Measurements from ENCODE around the gene LMNTD2. TPM values are rescaled to one million over a fixed set of nuclear protein-coding genes. Genes with fewer than 3 reads are reported as not detected.

The LMNTD2 gene
- total RNA-seq, 4 donors from 2014 or later, result 1.3 to 5.9 (median 3.2) TPM

- Histone ChIP-seq H3K27me3 (peaks cover 0 to 22% of the 10 kb centered on the region in 2 donors), H3K27ac (no peak overlapping the region), H3K9me3 (no peaks in the 10 kb centered on the region), H3K4me1 (peaks cover 0 to 33% (median 11%) of the 10 kb centered on the region in 4 donors), H3K4me3 (no peak overlapping the region), H3K36me3 (no peaks in the 10 kb centered on the region)
- WGBS, 2 donors, result 90 to 91% methylated on average over 7 to 8 of the region's 18 CpGs
- no peak for TF ChIP-seq EP300 (IDR thresholded peaks at IDR 0.05)
- TF ChIP-seq CTCF (IDR thresholded peaks at IDR 0.05), result no peak
- TF ChIP-seq POLR2A (IDR thresholded peaks at IDR 0.05), result no peak
- DNase-seq (ENCODE audit: low spot score in 2 of 2), result no peak
These were observed 2.7 kb upstream of the LMNTD2 start for GRCh38 chr11:563066-563811.

GRCh38 chr11:562046-562645, 1.6 kb upstream of the LMNTD2 start:
- TF ChIP-seq CTCF (IDR thresholded peaks at IDR 0.05), result no peak
- no peak for TF ChIP-seq POLR2A (IDR thresholded peaks at IDR 0.05)
- no peak for TF ChIP-seq EP300 (IDR thresholded peaks at IDR 0.05)
- 91 to 97% methylated on average over 15 to 26 of the region's 29 CpGs for WGBS, 2 donors

GRCh38 chr11:561148-562003, 838 bp upstream of the LMNTD2 start:
- Histone ChIP-seq H3K36me3 (no peaks in the 10 kb centered on the region), H3K27ac (peak overlapping the region in 2 of 4 donors; percentile 79 to 83), H3K27me3 (peaks cover 0 to 41% of the 10 kb centered on the region in 2 donors), H3K4me3 (peak overlapping the region; percentile 44 to 97 (median 60)), H3K4me1 (peaks cover 0 to 25% (median 8%) of the 10 kb centered on the region in 4 donors), H3K9me3 (no peaks in the 10 kb centered on the region)
- no peak for DNase-seq (ENCODE audit: low spot score in 2 of 2)
- WGBS, 2 donors, result 16 to 27% methylated on average over 27 to 38 of the region's 67 CpGs
- no peak for TF ChIP-seq POLR2A (IDR thresholded peaks at IDR 0.05)
- TF ChIP-seq CTCF (IDR thresholded peaks at IDR 0.05), result no peak
- TF ChIP-seq EP300 (IDR thresholded peaks at IDR 0.05), result no peak

More at GRCh38 chr11:562046-562645, 1.6 kb upstream of the LMNTD2 start:
- no peak for DNase-seq (ENCODE audit: low spot score in 2 of 2)
- no peak overlapping the region for H3K27ac ChIP-seq
- peaks cover 0 to 33% of the 10 kb centered on the region in 2 donors for H3K27me3 ChIP-seq
- H3K36me3 ChIP-seq, result no peaks in the 10 kb centered on the region
- peaks cover 0 to 25% (median 8%) of the 10 kb centered on the region in 4 donors for H3K4me1 ChIP-seq
- H3K9me3 ChIP-seq, result no peaks in the 10 kb centered on the region
- no peak overlapping the region for H3K4me3 ChIP-seq

GRCh38 chr11:559712-560304, 730 bp downstream of the LMNTD2 start:
- TF ChIP-seq EP300 (IDR thresholded peaks at IDR 0.05) (no peak), CTCF (IDR thresholded peaks at IDR 0.05) (no peak), POLR2A (IDR thresholded peaks at IDR 0.05) (no peak)
- WGBS, 2 donors, result 57 to 83% methylated on average over 16 to 18 of the region's 18 CpGs
- H3K4me3 ChIP-seq, result peak overlapping the region; percentile 44 to 97 (median 70)
- H3K4me1 ChIP-seq, result peaks cover 0 to 41% (median 17%) of the 10 kb centered on the region in 4 donors
- H3K27ac ChIP-seq, result peak overlapping the region in 2 of 4 donors; percentile 83 to 88
- peaks cover 0 to 55% of the 10 kb centered on the region in 2 donors for H3K27me3 ChIP-seq
- H3K9me3 ChIP-seq, result no peaks in the 10 kb centered on the region
- no peak for DNase-seq (ENCODE audit: low spot score in 2 of 2)
- no peaks in the 10 kb centered on the region for H3K36me3 ChIP-seq

Measured in tibial nerve (tissue), 4 donors.